Endothelial cell of umbilical vein (primary cell): ENCODE results near the gene SDK2.

Source experiments
- CTCF ChIP-seq, 2 donors: IDR thresholded peaks; 1 replicate in 1 of 2; 2 replicates in 1 of 2; pipeline ENCODE4 v1.5.1; 2011; ENCODE audit warnings: low read length in 2 of 2, mild to moderate bottlenecking in 2 of 2, moderate library complexity in 2 of 2, control low read depth in 1 of 2, inconsistent platforms in 1 of 2, low read depth in 1 of 2; ENCODE audit not compliant: insufficient read depth in 1 of 2; ENCODE audit errors: extremely low read depth in 1 of 2
- EZH2 ChIP-seq: IDR thresholded peaks from 2 replicates; pipeline ENCODE4 v1.6.1; 2012; ENCODE audit warnings: borderline replicate concordance, low read depth, mild to moderate bottlenecking, moderate library complexity, low read length, inconsistent platforms; ENCODE audit not compliant: severe bottlenecking
- MAX ChIP-seq: IDR thresholded peaks from 2 replicates; pipeline ENCODE4 v1.6.1; 2011; ENCODE audit not compliant: insufficient read depth, insufficient read length
- MYC ChIP-seq: IDR thresholded peaks from one replicate; pipeline ENCODE4 v1.6.1; 2011; ENCODE audit warnings: mild to moderate bottlenecking, low read depth, low read length
- POLR2A ChIP-seq: IDR thresholded peaks from 2 replicates; pipeline ENCODE4 v1.6.1; 2012; ENCODE audit warnings: low read depth, mild to moderate bottlenecking, control low read depth, low read length
- POLR2AphosphoS5 ChIP-seq: IDR thresholded peaks from 2 replicates; pipeline ENCODE4 v1.6.1; 2012; ENCODE audit warnings: low read depth, mild to moderate bottlenecking, control low read depth, low read length, moderate library complexity; ENCODE audit not compliant: insufficient read depth

GRCh38 chr17:73584987-73585386 is 59.3 kb downstream of the SDK2 start:
- TF ChIP-seq POLR2A (no peak), CTCF (IDR thresholded peaks at IDR 0.05; ENCODE audit: extremely low read depth in 1 of 2, insufficient read depth in 1 of 2, low read depth in 1 of 2, low read length in 2 of 2) (no peak), EZH2 (no peak), MAX (no peak), MYC (no peak), POLR2AphosphoS5 (no peak)
